DMS114 treated with DMSO at 0.1 percent for 48 hours (cell line): Measurements from ENCODE around the gene SH2B2.

ENCODE experiments used
- DNase-seq: peaks from one replicate; lab custom pipeline; 2025; ENCODE audit not compliant: unreplicated experiment; lab: John Stamatoyannopoulos, UW

The SH2B2 gene

DNA sequence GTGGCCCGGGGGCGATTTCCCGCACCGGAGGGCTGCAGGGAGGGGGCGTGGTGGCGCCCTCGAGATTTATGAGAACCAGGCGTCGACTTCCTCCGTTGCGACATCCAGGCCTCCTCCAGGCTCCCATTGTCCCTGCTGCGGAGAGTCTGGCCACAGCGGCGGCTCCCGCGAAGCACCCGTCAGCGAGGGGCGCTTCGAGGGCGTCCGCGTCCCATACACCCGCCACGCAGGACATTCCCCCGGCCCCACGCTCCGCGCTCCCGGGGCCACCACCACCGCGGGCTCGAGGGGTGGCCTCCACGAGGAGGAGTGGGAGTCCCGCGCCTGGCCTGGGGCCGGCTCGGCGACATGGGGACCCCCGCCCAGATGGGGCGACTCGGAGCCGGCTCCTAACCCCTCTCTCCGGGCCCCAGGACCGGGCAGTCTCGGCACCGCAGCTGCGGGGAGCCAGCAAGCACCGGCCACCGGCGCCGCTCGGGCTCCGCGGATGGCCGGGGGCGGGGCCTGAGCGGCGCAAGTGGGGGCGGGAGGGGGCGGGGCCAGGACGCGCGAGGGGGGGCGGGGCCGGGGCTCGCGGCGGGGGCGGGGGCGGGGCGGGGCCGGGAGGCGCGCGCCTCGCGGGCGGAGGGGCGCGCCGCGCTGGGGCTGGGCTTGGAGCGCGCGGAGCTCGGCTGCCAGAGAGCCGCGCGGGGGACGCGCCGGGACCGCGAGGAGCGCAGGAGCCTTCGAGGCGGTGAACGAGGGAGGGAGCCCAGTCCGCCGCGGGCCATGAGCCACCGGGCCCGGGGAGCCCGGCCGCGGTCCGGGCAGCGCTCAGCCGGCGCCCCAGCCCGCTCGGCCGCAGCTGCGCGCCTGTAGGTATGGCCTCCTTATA lies at the start of gene SH2B2:
TSS of gene SH2B2 (plus strand) at position 632 of the 874 bp plus-strand sequence. CDS start 13,683 bp downstream, outside the sequence.
- no peak for DNase-seq

DNA sequence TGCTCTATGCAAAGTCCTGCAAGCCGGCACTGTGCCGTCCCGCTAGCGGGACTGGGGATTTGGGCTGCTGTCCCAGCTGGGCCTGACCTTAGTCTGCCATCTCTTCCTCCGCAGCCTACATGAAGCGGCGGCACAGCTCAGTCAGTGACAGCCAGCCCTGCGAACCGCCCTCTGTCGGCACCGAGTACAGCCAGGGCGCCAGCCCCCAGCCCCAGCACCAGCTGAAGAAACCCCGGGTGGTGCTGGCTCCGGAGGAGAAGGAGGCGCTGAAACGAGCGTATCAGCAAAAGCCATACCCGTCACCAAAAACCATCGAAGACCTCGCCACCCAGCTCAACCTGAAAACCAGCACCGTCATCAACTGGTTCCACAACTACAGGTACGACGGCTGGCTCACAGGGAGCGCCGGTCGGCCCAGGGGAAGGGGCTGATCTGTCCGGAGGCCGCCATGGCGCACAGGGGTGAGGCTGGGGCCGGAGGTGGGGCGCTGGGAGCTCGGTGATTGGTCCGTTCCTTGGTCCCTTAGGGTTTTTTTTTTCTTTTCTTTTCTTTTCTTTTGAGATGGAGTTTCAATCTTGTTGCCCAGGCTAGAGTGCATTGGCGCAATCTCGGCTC lies 47.4 kb upstream of the SH2B2 start:
- no peak for DNase-seq

DNA sequence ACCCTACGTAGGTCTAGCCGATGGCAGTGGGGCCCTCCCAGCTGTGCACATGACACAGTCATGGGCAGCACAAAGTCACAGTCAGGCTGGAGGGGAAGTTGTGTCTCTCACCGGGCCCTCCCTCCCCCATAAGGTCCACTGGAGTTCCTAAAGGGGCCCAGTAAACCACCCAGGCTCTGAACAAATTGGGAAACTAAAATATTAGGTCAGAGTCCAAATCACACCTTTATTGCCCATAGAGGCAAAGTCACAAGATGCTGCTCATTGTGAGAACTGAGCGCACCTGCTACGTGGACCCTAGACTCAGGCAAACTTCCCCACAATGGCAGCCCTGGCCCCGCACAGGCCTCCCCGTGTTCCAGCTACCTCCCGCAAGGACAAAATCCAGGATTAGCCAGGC lies 45.2 kb upstream of the SH2B2 start:
- no peak for DNase-seq

DNA sequence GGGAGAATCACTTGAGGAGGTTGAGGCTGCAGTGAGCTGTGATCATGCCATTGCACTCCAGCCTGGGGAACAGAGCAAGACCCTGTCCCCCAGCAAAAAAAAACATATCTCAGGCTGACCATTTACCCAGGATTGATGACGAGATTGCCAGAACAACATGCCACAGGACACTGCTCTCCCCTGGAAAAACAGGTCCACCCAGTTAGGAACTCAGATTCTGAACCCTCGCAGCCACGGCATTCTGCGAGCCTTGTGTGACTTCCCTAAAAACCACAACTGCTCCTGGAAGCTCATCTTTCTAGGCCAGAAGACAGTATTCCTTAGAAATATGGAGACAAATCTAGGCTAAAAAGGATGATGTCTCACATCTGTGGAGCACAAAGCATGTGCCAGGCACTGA lies 42.1 kb upstream of the SH2B2 start:
- DNase-seq, result no peak

DNA sequence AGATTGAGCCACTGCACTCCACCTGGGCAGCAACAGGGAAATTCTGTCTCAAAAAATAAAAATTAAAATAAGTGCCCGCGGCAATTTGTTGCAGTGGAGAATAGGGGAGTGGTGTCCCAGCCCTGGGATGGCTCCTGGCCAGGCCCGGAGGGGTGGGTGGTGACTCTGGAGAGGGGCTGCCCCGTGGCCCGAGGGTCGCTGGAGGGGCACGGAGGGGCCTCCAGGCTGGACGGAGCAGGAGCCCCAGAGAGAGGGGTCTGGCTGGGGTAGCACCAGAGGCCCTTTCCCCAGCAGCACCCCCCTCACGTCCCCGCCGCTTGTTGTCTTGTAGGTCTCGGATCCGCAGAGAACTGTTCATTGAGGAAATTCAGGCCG lies 38.6 kb upstream of the SH2B2 start:
- DNase-seq, result no peak

DNA sequence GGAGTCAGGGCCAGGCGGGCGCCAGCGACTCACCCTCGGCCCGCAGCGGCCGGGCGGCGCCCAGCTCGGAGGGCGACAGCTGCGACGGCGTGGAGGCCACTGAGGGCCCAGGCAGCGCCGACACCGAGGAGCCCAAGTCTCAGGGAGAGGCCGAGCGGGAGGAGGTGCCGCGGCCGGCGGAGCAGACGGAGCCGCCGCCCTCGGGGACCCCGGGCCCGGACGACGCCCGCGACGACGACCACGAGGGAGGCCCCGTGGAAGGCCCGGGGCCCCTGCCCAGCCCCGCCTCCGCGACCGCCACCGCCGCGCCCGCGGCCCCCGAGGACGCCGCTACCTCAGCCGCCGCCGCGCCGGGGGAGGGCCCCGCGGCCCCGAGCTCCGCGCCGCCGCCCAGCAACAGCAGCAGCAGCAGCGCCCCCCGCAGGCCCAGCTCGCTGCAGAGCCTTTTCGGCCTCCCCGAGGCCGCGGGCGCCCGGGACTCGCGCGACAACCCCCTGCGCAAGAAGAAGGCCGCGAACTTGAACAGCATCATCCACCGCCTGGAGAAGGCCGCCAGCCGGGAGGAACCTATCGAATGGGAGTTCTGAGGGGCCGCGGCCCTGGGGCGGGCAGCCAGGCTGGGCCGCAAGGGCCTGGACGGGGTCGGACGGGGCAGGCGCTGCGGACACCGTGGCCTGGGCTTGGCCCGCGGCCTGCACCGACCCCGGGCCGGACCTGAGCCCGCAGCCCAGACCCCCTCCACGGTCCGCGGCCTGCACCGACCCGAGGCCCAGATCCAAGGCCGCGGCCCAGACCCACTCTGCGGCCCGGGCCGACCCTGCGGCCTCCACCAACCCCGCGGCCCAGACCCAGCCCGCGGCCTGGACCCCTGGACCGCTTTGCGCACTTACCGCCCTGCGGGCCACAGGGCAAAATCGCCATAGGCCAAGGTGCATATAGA lies 37.9 kb upstream of the SH2B2 start:
- no peak for DNase-seq

DNA sequence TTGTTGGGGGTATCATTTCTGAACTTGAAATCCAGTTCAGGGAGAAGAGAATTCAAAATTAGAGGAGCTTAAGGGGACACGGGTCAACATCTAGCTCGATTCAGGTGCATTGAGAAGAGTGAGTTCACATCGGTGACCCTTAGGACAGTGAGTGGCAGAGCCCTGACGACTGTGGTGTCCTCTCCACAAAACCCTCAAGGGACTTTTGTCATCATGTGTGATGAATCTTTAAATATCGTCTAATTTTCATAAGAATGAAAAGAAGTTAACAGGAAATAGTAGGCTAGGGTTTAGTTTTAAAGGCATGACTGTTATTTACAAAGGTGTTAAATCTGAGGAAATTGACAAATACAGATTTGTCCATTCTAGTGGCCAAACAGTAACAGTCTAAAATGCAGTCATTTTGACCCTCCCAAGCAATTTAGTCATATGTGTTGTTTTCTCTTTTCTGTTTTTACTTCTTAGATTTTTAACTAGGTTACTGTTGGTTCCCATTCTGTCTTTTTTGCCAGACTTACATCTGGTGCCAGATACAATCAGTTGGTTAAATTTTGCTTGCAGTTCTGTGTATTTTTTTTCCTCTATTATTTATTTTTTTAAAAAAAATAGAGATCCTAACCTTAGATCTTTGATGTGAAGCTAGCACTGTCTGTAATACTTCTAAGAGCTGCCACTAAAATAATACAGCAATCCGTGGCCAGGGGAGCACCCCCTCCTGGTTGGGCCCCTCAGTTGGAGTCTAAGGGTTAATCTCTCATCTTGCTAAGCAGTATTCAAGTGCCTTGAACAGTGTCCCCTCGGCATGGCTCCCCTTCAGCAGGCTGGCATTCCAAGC lies 34.9 kb upstream of the SH2B2 start:
- no peak for DNase-seq

DNA sequence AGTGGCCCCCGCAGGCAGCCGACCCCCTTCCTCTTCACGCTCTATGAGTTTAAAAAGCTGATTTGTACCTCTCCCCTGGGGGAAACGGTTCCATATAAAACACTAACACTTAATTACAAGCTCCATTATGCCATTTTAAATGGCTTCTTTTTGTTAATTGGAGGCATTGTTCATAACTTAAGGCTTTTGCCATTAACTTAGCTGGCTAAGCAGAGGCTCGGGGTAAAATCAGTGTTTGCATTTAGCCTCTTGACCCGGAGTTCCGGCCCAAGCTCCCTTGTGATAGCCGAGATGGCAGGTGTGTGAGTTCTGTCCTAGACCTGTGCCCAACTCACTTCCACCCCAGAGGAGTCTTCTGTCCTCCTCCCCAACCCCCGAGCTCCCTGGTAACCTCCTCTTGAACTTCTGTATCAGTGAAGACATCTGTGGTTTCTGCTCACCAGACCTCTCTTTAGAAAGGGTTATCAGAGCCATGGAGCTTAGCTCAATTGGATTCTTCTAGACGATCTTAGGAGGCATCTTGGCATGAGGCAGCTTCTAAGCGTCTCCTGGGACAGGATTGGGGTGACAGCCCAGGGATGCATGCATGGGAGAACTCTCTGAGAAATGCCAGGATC lies 34.2 kb upstream of the SH2B2 start:
- DNase-seq, result no peak

DNA sequence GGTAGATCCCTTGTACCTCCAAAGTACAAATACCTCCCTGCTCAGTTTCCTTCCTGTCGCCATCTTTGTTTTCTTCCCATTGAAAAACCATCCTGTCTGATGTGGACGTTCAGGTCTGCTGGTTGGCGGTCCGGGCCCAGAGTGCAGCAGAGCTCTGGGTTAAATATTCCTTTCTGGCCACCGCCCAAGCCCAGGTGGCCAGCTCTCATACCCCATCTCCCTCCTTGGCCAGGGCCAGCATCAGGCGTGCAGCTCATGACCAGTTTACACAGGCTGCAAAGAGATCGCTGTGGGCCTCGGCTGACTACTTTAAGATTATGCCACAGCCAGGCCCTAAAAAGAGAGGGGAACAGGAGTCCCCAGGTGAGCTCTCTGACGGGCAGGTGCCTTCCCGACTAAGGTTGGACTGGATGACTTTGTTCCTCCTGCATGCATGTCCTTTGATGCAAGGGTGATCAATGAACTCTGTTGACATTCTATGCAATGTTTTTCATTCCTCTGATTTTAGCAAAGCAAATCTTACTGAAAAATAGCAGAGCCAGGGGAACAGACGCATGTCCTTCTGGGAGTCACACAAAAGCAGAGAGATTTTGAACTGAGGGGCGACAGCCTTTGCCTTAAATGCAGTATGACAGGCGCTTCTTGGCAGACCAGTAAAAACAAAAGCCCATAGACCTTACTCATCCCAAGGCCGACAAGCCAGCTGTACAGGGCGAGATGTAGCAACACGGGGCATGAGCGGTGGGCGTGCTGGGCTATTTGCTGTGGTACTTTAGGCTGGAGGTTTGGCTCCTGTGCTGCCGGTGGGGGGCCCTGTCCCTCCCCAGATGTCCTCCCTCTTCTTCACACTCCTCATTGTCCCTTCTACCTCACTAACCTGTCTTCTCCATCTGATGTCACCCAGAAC lies 33.3 kb upstream of the SH2B2 start:
- no peak for DNase-seq

DNA sequence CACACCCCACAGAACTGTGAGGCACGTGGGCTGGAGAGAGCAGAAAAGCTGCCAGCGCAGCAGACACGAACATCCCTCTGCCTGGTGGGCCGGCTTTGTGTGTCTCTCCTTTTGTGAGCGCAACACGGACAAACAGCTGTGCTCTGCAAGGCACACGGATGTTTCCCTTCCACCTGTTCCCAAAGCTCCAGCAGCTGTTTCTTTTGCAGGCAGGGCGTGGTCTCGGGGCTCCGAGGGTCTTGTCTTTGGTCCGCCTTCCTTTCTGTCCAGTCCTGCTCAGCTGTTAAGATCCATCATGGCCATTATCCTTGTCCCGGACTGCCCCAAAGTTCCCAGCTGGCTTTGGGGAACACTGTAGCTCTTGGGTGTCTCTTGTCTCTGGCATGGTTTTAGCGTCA lies 32.7 kb upstream of the SH2B2 start:
- DNase-seq, result no peak

DNA sequence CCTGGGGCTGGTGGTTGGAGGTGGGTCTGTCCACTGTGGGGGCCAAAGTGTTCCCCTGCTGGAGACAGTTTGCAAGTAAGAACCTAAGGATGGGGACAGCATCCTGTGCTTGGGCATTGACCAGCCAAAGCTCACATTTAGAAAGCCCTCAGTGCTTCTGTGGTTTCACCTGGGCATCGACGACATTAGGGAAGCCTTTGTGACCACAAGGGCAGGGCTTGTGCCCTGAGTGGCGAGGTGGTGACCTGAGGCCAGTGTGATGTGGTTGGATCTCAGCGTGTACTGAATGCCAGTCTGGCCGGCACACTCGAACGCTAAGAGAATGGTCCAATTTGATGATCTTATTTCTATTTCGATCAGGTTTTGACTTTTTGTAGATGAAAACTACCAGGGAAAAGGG lies 32.1 kb upstream of the SH2B2 start:
- no peak for DNase-seq

DNA sequence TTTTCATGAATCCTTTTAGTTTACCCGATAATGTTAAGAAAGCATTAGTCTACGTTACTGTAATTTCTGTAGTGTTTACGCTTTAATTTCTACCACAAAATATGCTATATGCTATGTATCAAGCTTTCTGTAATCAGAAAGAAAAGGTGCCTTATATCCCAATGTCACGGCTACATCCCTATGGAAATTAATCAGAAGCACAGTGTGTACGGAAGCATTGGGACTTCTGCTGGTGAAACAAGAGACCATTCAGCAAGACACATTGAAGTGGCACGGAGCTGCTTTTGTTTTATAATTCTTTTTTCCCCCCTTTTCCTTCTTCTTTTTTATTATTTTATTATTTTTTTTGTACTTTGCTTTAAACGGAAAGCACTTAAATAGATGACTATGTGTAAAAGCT lies 31.2 kb upstream of the SH2B2 start:
- no peak for DNase-seq

DNA sequence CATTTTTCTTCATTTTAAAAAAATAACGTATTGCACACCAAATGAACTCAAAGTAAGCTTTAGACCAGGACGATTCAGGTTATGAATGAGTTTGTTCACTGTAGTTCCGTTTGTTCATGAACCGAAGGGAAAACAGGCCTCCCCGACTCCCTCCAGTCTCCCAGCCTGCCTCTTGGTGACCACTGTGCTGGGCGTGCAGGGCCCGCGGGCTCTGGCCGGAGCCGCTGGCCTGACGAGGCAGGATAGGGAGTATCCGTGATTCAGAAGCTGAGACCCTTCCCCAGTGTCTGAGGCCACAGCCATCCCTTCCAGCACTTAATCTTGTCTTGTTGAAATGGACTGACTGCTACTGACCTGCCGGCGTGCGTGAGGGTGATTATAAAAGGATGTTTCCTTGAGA lies 30.8 kb upstream of the SH2B2 start:
- no peak for DNase-seq

DNA sequence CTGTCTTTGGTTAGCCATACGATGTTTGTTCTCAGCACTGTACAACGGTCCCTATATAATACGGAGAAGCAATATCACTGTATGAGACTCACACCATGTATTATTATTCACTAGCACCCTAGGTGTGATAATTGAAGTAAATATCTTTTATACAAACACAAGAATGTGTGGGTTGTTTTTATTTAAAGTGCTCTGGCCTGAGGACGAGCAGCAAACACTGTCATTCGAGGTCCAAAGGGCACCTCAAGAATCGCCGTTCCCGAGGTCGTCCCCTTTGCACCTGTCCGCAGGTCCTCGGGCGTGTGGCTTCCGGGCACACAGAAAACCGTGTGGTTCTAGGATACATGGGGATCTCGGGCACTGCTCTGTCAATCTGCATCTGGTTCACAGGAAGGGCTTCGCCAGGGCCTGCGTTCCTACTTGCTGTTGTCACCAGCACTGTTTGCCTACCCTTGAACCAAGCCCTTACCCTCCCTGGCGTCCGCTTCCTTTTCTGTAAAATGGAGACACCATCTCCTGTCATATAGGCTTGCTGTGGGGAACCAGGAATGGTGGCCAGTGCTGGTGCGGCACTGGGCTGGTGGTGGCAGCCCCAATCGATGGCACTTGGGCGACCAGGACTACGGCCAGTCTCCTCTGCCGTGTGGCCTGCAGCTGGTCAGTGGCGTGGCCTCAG lies 28.5 kb upstream of the SH2B2 start:
- no peak for DNase-seq

DNA sequence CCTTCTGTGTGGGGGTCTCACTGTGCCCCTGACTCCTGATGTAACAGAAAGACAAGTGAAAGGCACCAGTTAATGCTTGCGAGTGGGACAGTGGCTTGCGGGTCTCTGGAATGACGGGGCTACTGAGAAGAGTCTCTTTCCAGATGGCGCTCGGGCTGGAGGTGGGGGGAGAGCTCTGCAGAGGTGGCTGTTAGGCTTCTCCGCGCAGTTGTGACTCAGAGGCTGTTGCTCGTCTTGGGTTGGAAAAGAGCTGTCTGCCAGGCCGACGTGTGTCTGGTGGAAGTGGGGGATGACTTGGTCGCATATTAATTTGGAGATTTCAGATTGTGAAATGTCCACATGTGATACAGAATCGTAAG lies 27.9 kb upstream of the SH2B2 start:
- DNase-seq, result no peak

DNA sequence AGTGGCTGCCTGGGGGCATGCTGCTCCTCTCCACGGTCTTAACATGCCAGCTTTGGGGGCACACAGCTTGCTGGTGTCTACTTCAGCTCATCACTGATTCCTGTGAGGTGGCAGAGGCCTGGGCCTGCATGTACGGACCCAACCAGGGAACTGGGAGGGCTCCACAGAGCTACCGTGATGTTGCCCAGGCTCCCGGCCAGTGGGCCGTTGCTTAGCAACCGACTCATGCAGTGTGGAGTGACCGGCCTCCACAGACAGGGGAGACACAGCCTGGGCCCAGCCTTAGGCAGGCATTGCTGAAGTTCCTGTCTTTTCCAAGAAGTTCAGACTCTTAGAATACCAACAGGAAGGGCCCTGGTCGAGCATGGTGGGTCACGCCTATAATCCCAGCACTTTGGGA lies 25.8 kb upstream of the SH2B2 start:
- DNase-seq, result no peak

DNA sequence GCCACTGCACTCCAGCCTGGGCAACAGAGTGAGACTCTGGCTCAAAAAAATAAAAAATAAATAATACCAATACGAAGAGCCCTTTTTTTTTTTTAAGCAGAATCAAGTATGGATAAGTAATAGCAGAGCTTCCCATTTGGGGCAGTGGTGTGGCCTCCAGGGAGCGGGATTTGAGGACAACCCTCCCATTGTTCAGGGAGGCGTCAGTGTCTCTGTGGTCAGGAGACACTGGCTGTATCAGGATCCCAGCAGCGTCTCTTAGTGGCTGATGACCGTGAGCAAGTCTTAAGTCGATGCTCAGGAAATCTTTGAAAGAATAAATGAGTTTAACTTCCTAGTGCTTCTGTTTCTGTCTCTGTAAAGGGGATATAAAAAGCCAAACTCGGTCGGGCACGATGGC lies 25.2 kb upstream of the SH2B2 start:
- no peak for DNase-seq

DNA sequence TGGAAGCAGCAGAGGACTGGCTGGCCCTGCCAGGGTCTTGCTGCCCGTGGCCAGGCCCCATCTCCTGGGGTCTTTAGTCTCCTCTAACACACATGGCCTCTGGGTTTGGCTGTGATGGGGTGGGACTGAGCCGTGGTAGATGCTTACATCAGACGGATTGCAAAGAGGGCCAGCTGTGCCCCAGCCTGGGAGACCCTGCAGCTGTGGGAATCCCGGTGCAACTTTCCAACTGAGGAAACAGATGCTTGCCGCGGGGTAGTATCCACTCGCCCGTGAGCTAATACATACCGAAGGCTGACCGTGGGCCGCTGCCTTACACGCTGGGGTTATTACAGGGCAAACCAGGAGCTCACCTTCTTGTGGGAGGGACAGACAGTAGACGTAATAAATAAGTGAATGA lies 24.1 kb upstream of the SH2B2 start:
- DNase-seq, result no peak

DNA sequence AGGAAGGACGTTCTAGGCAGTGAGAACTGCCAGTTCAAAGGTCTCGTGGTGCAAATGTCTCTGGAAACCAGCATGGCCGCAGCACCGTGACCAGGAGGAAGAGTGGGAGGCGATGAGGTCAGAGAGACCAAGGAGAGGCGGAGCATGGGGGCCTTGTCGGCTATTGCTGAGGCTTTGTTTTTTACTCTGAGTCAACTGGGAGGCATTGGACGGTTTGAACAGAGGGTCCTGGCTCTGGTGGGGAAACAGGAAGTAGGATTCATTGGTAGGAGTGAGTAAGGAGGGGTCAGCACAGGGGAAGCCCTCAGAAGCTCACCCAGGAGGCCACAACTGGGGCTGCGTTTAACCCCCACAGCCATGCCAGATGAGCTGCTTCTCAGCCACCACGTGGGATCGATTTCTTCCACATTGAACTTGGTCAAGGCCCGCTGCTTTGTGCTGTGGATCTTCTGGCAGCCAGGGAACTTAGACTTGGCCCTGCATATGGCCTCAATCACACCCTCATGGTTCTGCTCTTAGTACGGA lies 22.2 kb upstream of the SH2B2 start:
- no peak for DNase-seq
